Putamen (tissue), 1 donor: ENCODE measurements around the gene PUS10.

ENCODE experiments used
- DNase-seq: peaks from one replicate; pipeline ENCODE4 v3.0.0-alpha.2; 2016; ENCODE audit warnings: low spot score

PUS10 gene

GRCh38 chr2:60972889-60973656, 45.0 kb downstream of the PUS10 start:
- DNase-seq = no peak

DNA sequence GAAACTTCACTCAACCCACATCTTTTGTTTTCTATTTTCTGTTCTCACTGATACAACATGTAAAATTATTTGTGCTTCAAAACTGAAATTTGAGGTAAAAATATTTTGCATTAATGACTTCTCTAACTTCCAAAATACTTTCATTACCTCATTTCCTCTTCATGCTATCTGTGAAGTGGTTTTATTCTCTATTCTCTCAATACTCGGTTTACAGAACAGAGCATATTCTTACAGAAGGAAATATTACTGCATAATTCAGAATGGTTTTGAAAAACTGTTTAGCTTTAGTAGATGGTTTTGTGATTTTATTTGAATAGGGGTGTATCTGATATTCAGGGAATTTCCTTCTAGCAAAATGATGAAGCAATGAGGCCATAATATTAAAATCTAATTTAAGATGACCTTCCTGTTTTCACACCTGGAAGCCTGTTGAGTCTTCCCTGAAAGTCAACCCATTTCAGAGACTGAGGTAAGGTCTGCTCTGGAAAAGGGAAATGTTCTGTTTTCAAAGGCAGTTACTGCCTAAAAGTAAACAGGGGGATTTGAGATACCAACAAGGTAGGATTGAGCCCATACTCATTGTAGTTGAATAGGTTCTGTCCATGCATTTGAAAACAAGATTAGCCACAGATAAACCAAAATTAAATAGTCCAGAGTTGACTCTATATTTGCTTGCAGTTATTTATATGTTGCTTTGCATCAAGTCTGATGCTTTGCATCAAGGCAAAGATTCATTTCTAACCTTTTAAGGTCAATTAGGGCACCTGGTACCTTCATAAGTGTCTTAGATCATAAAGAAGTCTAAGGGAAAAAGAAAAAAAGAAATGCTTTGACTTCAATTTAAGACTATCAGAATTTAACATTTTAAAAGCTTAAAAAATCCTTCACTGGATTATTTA, 51.3 kb downstream of the PUS10 start:
- DNase-seq = no peak

DNA sequence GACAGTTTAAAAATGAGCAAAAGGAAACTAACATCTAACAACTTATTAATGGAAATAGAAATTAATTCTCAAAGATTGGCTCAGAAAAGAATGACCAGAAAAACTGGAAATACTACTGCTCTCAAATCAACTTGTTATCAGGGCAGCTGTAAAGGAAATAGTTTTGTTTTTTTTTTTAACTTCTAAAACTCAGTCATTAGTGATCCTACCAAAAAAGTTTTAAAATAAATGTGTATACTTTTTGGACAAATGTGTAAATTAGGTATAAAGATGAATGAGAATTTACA, 52.6 kb downstream of the PUS10 start:
- DNase-seq = no peak

GRCh38 chr2:60964651-60965498, 53.2 kb downstream of the PUS10 start:
- DNase-seq = no peak

DNA sequence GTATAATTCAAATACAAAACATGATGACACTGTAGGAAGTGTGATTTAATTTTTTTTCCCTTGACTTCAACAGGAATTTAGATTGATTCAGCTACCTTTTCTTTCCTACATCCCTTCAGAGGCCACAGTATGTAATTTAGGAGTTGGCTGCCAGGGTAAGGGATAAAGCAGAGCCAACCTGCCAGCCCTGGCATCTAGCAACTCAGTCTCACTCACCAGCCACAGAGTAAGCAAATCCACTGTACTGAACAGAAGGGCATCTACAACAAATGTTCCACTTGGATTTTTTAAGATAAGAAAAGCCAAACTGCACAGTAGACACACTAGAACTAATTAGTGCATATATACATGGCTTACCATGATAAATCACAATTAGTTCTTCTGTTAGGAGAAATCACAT, 54.9 kb downstream of the PUS10 start:
- DNase-seq = no peak

DNA sequence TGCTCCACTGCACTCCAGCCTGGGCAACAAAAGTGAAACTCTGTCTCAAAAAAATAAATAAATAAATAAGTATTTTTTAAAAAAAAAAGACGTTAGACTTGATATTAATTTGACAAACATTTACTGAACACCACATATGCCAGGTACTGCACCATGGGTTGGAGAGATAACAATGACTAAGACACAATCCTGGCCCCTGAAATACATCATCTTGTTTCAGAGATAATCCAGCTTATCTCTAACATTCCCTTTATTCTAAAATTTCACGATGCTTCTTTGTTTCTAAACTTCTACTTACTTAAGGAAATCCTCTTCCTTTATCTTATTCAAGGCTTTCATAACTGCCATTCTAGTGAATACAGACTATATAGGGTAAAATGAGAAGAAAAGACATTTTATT, 55.5 kb downstream of the PUS10 start:
- DNase-seq = no peak

- DNase-seq = no peak
Measured at GRCh38 chr2:60961457-60961856, 56.6 kb downstream of the PUS10 start.

DNA sequence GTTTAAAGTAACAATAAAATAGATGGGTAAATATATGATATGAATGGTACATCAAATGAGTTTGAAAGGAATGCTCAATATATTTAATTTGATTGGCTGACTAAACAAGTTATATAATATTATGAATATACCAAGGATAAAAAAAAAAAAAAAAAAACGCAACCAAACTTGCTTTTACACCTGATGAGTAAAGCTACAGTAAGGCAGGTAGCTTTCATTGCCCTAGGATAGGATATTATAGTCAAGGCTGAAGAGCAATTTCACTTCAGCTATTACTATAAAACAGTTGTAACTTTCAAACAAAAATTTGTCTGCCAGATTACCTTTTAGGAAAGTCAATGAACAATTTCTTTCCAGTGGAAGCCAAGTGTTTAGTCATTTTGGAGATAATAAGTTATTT, 57.3 kb downstream of the PUS10 start:
- DNase-seq = no peak

DNA sequence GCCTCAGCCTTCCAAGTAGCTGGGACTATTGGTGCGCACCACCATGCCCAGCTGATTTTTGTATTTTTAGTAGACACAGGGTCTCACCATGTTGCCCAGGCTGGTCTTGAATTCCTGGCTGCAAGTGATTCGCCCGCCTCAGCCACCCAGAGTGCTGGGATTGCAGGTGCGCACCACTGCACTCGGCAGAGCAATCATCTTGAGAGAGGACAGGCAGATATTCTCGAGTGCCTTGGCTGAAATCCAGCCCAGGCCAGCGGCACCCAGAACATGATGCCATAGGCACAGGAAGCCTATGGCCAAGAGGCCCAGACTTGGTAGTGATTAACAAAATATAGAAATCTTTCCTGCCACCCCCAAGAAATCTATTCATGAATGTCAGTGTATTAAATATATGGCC, 58.6 kb downstream of the PUS10 start:
- DNase-seq = no peak

DNA sequence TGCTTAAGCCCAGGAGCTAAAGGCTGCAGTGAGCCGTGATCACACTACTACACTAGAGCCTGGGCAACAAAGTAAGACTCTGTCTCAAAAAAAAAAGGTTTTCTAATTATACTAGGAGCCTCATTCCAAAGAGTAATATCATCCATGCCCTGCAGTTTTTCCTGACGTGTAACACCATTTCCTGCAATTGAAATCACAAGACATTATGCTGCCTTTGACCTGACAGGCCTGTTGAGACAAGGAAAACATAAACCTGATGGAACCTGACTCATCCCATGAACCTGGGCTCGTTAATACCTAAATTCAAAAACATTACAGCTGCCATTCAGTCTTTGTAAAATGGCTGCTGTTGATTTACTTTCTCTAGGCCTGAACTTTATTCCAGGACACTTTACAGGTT, 59.3 kb downstream of the PUS10 start:
- no peak for DNase-seq

GRCh38 chr2:60958361-60958760, 59.7 kb downstream of the PUS10 start:
- no peak for DNase-seq

GRCh38 chr2:60957643-60958042, 60.4 kb downstream of the PUS10 start:
- DNase-seq = no peak

- DNase-seq = no peak
Measured at GRCh38 chr2:60957224-60957623, 60.8 kb downstream of the PUS10 start.

- no peak for DNase-seq
Measured at GRCh38 chr2:60954139-60954538, 63.9 kb downstream of the PUS10 start.

DNA sequence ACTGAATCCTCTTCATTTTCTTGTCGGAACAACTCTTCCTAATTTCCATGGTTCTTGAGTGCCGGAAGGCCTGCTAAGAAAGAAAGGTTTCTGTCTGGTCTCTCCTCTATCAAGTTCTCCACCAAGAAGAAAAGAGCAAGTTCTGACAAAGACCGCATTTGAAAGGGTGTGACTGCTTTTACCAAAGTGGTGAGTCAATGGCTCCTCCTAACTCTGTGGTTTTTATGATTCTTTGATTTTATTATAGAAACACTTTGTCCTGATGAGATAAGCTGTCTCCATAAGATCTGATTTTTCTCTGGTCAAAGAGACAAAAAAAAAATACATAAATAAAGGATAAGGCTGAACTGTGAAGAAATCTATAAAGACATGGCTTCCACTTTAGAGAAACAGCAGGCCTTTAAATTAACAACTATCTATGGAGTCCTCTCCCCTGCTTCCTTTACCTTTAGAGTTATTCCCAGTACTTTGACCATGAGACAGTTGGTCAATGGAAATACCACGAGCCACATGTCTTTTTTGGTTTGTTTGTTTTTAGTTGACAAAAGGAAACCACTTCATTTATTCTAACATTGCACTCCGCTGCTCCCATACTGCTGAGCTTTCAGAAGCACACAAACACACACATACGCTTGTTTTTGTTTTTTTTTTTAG, 69.0 kb downstream of the PUS10 start:
- no peak for DNase-seq

DNA sequence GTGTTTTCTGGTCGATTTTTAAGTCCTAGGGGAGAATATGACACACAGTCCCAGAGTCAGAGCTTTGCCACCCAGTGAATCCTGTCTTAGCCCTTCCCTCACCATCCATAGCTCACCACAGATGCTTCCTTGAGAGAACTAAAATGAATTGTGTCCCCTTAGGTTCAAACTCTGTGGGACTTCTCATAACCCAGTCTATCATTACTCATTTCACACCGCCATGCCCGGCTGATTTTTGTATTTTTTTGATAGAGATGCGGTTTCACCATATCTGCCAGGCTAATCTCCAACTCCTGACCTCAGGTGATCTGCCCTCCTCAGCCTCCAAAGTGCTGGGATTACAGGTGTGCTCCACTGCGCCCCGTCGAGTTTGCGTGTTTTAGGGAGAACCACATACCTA, 69.9 kb downstream of the PUS10 start:
- DNase-seq = no peak

DNA sequence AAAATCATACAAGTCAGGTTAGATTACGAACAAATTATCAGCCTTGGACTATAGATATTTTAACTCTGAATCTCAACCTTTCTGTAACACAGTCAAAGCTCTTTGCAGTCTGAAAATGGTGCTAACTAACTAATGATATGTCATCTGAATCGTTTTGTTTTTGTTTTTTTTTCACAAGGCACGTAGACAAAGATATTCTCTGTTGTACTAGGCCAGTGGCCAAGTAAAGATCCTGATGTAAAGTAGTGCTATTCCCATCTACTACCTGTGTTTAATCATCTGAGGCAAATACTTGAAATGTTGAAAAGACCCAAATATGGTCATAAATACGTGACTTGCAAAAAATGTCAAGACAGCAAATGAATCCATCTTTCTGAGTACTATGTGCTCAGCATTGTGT, 71.0 kb downstream of the PUS10 start:
- no peak for DNase-seq

DNA sequence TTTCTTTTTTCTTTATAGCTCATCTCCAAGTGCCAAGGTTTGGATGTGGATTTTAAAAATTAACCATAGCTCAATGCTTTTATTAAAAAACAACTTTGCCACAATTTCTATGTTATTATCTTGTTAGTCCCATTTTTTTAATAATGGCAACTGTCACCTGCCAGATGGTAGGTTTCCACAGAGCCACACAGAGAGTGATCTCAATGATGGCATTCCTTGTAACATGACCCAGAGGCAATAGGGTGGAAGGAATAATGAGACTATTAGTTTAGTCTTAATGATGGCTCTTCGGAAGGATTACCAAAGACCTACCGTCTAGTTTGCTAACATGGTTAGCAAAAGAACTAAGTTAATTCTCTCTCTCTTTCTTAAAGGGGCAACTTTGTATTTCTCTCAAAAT, 72.7 kb downstream of the PUS10 start:
- DNase-seq = no peak

DNA sequence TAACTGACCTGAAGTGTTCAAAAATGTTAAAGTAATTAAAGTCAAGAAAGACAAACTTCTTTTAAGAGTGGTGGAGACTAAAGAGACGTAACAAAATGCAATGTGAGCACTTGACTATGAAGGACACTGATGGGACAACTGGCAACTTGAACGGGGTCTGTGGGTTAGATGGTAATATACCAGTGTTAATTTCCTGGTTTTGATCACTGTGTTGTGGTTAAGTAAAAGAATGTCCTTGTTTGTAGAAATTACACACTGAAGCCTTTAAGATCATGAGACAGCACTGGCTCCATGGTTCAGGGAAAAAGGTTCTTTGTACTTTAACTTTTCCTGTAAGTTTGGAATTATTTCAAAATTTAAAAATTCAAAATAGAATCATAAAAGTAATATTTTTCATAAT, 78.4 kb downstream of the PUS10 start:
- no peak for DNase-seq

- DNase-seq = no peak
Measured at GRCh38 chr2:60938301-60938700, 79.8 kb downstream of the PUS10 start.

- DNase-seq = no peak
Measured at GRCh38 chr2:60936757-60937156, 81.3 kb downstream of the PUS10 start.

GRCh38 chr2:60934165-60934722, 83.8 kb downstream of the PUS10 start:
- no peak for DNase-seq
